Heart left ventricle (tissue), 16 donors: ENCODE data around the gene GRIN2A. TPM values are rescaled to one million over a fixed set of nuclear protein-coding genes. Genes with fewer than 3 reads are reported as not detected.

Source experiments
- ATAC-seq, 4 donors: fragments of 200-7000 bp; cut with Tn5 transposase; one replicate each; pipeline ENCODE4 v1.9.1; 2020 to 2022; ENCODE audit warnings: moderate library complexity in 4 of 4, mild to moderate bottlenecking in 3 of 4, moderate number of reproducible peaks in 1 of 4
- DNase-seq, 5 donors: peaks; one replicate each; pipeline ENCODE4 v3.0.0-alpha.2; 2020
- H3K27ac ChIP-seq, 12 donors: fragments of 200-600 bp; sonication (generic) in 4 of 12; one replicate each; pipeline versions ENCODE4 v1.5.0 to v1.8.0; 2016 to 2022; ENCODE audit warnings: mild to moderate bottlenecking in 2 of 12
- H3K27me3 ChIP-seq, 9 donors: fragments of 200-600 bp; sonication (generic) in 2 of 9; one replicate each; pipeline versions ENCODE4 v1.5.1 to v1.8.0; 2016 to 2022; ENCODE audit warnings: mild to moderate bottlenecking in 3 of 9
- H3K36me3 ChIP-seq, 9 donors: fragments of 200-600 bp; sonication (generic) in 2 of 9; one replicate each; pipeline versions ENCODE4 v1.5.0 to v1.8.0; 2018 to 2022; ENCODE audit warnings: mild to moderate bottlenecking in 2 of 9
- H3K4me1 ChIP-seq, 12 donors: fragments of 200-600 bp; sonication (generic) in 4 of 12; one replicate each; pipeline versions ENCODE4 v1.5.0 to v1.8.0; 2016 to 2022; ENCODE audit warnings: mild to moderate bottlenecking in 3 of 12
- H3K4me3 ChIP-seq, 12 donors: fragments of 200-600 bp; sonication (generic) in 4 of 12; one replicate each; pipeline versions ENCODE4 v1.5.0 to v1.8.0; 2017 to 2022; ENCODE audit warnings: mild to moderate bottlenecking in 9 of 12, moderate library complexity in 4 of 12
- H3K9me3 ChIP-seq, 12 donors: fragments of 200-600 bp; sonication (generic) in 4 of 12; one replicate each; pipeline versions ENCODE4 v1.5.0 to v1.8.0; 2016 to 2022; ENCODE audit warnings: mild to moderate bottlenecking in 1 of 12
- POLR2A ChIP-seq, 2 donors: fragments of 450-650 bp; IDR thresholded peaks; one replicate each; pipeline ENCODE4 v1.6.1; 2017; ENCODE audit warnings: antibody characterized with exemption in 2 of 2, mild to moderate bottlenecking in 2 of 2, moderate library complexity in 2 of 2
- WGBS, 4 donors: extraction: QIAGEN DNeasy Blood & Tissue Kit in 2 of 4; methylation state at CpG; one replicate each; pipeline versions ENCODE4 v1.1.5 to v1.1.7; 2013 to 2018; 5-methylcytosine and 5-hydroxymethylcytosine counted together
- intact Hi-C, 10 donors: fragments of 100-400 bp; cut with DNase I; formaldehyde crosslinking; loops; one replicate each; pipeline versions ENCODE4 v1.11.1 to v1.14.2; 2022
- polyA plus RNA-seq, 2 donors: library from polyadenylated mRNA; stranded (reverse); fragments of 200-250 nt; gene quantifications; one replicate each; pipeline ENCODE4 v1.2.3, GENCODE V29; 2013
- total RNA-seq, 9 donors: library from RNA; depleted of rRNA in 2 of 9; stranded (reverse); fragments of >200 nt in 2 of 9; fragmentation: NEBNext Ultra II Directional in 3 of 9; extraction: Animal tissue kit (Norgen Biotek cat#: 25700) in 3 of 9; gene quantifications; one replicate each; pipeline versions ENCODE4 v1.1.0 to v1.2.4, GENCODE V29; 2016 to 2023
- TF ChIP-seq, protein P1 (sequence below), 12 donors: fragments of 200-600 bp; sonication (generic) in 4 of 12; IDR thresholded peaks; one replicate each; pipeline versions ENCODE4 v1.5.0 to v1.8.0; 2018 to 2022; ENCODE audit warnings: antibody characterized with exemption in 12 of 12, mild to moderate bottlenecking in 5 of 12
- donor health status: ischemic (EF 13 %, LVEDD 7.1; RV severe dilation, severe dysfunction).
- donor health status: healthy with polysubstance abuse.
- donor health status: DM: no; HTN: yes; CAD: no.
- donor health status: DM: no; HTN: no; CAD: no.
- donor health status: ischemic (EF 25% LVEDD 6.9; RV normal size, moderate dysfunction).
- donor health status: ischemic (EF 25% LVEDD 5.7; RV mildly dilated, moderate dysfunction).
- donor health status: healthy.
- donor health status: DM: yes; HTN: yes; CAD: no.
- donor health status: ischemic (EF 35%, LVEDD 5.7; RV mildly dilated, moderate dysfunction).
- donor health status: nonischemic (EF 11% LVEDD 7.7; RV severe dilation, severe dysfunction).
- donor health status: DM: yes; HTN: yes; CAD: no.
- donor health status: PGD.
- donor health status: ischemic (EF 29% LVEDD 5.4; RV normal size, mild dysfunction).
- donor health status: nonischemic (EF 23%, LVEDD 6.1; RV moderate dilation, normal function).

GRIN2A gene
- total and polyA plus RNA-seq, 11 donors = 0.01 to 4.6 (median 2.6) TPM

DNA sequence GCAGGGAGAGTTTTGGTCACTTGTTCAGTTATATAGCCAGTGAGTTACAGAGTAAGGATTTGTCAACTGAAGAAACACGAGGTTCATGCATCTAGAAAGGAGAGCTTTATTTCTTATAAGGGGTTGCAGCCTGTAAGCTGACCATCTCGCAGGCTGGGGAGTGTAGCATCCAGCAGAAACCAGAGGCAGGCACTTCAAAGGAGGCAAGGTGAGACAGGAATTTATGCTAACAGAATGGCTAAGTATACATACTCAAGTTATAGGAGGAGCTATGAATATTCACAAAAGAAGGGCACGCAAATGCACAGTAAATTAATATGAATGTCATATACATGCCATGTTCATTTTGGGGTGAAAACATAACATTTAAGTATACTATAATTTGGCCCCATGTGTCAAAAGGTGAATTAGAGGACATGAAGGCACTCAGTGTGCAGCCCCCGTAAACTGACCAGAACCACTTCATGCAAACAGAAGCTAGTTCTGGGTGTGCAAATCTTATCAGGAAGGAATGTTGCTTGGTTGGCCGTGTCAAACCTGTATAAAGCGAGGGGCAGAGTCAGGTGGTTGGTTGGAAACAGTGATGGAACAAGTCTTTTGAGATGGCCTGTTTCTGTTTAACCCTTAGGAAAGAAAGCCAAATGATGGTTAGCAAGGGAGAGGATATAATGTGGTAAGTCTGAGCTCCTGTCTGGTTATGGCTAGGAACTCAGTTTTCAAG, 97.0 kb downstream of the GRIN2A start:
- Histone ChIP-seq H3K4me1 (peaks cover 0 to 31% (median 12%) of the 10 kb centered on the region in 12 donors), H3K9me3 (peaks cover 0 to 6% (median 0%) of the 10 kb centered on the region in 12 donors), H3K36me3 (no peaks in the 10 kb centered on the region), H3K4me3 (no peak overlapping the region), H3K27ac (no peak overlapping the region), H3K27me3 (no peaks in the 10 kb centered on the region)
- DNase-seq (no peak), ATAC-seq (no peak)
- WGBS, 4 donors = 59 to 72% (median 65%) methylated on average over 6 of the region's 6 CpGs
- TF ChIP-seq, protein P1, sequence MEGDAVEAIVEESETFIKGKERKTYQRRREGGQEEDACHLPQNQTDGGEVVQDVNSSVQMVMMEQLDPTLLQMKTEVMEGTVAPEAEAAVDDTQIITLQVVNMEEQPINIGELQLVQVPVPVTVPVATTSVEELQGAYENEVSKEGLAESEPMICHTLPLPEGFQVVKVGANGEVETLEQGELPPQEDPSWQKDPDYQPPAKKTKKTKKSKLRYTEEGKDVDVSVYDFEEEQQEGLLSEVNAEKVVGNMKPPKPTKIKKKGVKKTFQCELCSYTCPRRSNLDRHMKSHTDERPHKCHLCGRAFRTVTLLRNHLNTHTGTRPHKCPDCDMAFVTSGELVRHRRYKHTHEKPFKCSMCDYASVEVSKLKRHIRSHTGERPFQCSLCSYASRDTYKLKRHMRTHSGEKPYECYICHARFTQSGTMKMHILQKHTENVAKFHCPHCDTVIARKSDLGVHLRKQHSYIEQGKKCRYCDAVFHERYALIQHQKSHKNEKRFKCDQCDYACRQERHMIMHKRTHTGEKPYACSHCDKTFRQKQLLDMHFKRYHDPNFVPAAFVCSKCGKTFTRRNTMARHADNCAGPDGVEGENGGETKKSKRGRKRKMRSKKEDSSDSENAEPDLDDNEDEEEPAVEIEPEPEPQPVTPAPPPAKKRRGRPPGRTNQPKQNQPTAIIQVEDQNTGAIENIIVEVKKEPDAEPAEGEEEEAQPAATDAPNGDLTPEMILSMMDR (IDR thresholded peaks at IDR 0.05) = no peak
- intact Hi-C loops = no loop called here

DNA sequence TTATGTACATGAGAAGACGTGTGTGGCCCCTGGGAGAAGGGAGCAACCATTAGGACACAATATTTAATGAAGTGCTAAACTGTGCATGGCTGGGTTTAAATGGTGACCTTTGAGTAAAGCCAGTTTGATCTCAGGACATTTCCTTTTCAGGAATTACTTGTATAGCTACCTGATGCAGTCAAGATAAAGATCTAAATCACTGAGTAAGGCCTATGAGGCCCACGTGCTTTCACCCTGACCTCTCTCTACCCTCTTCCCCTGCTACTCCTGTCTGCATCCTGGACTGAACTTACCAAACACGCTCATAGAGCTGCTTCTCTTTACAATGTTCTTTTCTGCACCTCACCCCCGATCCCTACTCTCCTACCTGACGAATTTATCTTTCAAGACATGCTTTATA, 98.9 kb downstream of the GRIN2A start:
- intact Hi-C loops = no loop called here
- Histone ChIP-seq H3K4me3 (no peak overlapping the region), H3K36me3 (no peaks in the 10 kb centered on the region), H3K27me3 (no peaks in the 10 kb centered on the region), H3K27ac (no peak overlapping the region), H3K9me3 (no peaks in the 10 kb centered on the region), H3K4me1 (peaks cover 0 to 37% (median 18%) of the 10 kb centered on the region in 12 donors)
- DNase-seq = no peak
- 62 to 79% (median 72%) methylated on average over 4 to 5 of the region's 5 CpGs for WGBS, 4 donors
- TF ChIP-seq POLR2A (IDR thresholded peaks at IDR 0.05) = no peak
- TF ChIP-seq, protein P1 (IDR thresholded peaks at IDR 0.05) = no peak
- no peak for ATAC-seq

DNA sequence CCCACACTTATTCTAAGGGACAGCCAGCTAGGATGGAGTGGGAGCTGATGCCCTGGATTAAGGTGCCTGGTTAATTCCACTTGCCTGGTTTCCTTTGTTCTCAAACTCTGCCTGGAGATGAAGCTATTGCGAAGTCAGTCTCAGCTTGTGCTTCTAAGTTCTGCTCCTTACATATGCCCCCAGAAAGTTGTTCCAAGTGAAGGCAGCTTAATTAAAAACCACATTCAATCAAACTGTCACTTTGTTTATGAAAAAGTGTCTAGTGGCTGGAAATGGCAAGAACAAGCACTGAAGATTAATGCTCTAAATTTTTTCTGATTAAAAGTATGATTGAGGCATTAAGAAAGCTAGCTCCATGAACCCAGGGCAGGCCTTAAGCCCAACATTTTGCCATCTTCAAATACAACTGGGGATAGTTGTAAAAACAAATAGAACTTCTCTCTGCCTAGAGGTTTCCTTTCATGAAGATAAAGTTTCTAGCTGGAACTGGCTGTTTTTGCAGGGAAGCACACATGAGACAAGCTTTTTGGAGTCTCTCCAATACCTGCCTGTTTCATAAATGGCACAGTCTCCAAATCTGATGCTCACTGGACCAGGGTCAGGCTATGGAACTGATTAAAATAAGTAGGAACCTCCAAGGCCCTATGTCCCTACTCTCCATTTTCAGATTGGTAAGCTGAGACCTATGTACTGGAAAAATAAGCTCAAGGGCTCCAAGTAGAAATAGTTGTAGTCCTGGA, 100.9 kb downstream of the GRIN2A start:
- peaks cover 0 to 4% (median 0%) of the 10 kb centered on the region in 9 donors for H3K27me3 ChIP-seq
- H3K4me1 ChIP-seq = peaks cover 0 to 29% (median 16%) of the 10 kb centered on the region in 12 donors
- WGBS, 4 donors = 93 to 98% (median 95%) methylated on average over 1 of the region's 1 CpG
- no peak for TF ChIP-seq POLR2A (IDR thresholded peaks at IDR 0.05)
- TF ChIP-seq, protein P1 (IDR thresholded peaks at IDR 0.05) = no peak
- intact Hi-C loops = no loop called here
- H3K27ac ChIP-seq = peak overlapping the region in 1 of 12 donors; percentile 50
- peaks cover 0 to 5% (median 0%) of the 10 kb centered on the region in 12 donors for H3K9me3 ChIP-seq
- H3K4me3 ChIP-seq = no peak overlapping the region
- H3K36me3 ChIP-seq = no peaks in the 10 kb centered on the region
- ATAC-seq (no peak), DNase-seq (no peak)
